ENCODE measurements around the gene STX18.

DNA sequence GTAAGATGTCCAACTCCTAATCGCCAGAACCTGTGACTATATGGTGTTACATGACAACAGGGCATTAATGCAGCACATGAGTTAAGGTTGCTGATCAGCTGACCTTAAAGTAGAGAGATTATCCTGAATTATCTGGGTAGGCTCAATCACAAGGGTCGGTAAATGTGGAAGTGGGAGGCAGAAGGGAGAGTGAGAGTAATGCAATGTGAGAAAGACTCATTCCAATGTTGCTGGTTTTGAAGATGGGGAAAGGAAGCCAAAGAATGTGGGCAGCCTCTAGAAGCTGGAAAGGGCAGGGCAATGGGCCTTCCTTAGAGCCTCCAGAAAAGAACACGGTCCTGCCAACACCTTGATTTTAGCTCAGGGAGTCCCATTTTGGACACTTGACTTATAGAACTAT lies 67.4 kb downstream of the STX18 start:
- TF ChIP-seq, protein P1, sequence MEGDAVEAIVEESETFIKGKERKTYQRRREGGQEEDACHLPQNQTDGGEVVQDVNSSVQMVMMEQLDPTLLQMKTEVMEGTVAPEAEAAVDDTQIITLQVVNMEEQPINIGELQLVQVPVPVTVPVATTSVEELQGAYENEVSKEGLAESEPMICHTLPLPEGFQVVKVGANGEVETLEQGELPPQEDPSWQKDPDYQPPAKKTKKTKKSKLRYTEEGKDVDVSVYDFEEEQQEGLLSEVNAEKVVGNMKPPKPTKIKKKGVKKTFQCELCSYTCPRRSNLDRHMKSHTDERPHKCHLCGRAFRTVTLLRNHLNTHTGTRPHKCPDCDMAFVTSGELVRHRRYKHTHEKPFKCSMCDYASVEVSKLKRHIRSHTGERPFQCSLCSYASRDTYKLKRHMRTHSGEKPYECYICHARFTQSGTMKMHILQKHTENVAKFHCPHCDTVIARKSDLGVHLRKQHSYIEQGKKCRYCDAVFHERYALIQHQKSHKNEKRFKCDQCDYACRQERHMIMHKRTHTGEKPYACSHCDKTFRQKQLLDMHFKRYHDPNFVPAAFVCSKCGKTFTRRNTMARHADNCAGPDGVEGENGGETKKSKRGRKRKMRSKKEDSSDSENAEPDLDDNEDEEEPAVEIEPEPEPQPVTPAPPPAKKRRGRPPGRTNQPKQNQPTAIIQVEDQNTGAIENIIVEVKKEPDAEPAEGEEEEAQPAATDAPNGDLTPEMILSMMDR (IDR thresholded peaks at IDR 0.05; ENCODE audit: low read length) = no peak
- no peak for TF ChIP-seq EZH2 (optimal IDR thresholded peaks at IDR 0.05; ENCODE audit: low read depth, low read length)
